Measurements from ENCODE around the gene IPO9. TPM values are rescaled to one million over a fixed set of nuclear protein-coding genes. Genes with fewer than 3 reads are reported as not detected.

Gene IPO9
- total and polyA plus RNA-seq, 8 donors, result 12.4 to 21.2 (median 16.3) TPM

- 55 to 59% methylated on average over 9 of the region's 9 CpGs for WGBS, 2 donors
- H3K36me3 ChIP-seq, result no peaks in the 10 kb centered on the region
These were observed 36.2 kb upstream of the IPO9 start for GRCh38 chr1:201792534-201793305.

GRCh38 chr1:201793306-201793925, 35.5 kb upstream of the IPO9 start:
- no peak overlapping the region for H3K4me3 ChIP-seq
- no peaks in the 10 kb centered on the region for H3K36me3 ChIP-seq
- WGBS, 2 donors, result 56 to 59% methylated on average over 11 of the region's 11 CpGs
- no peaks in the 10 kb centered on the region for H3K27me3 ChIP-seq
- H3K4me1 ChIP-seq, result no peaks in the 10 kb centered on the region
- intact Hi-C loops (cut with DNase I), result loop anchor here (5.0 kb wide), 3 partner anchors 86 to 236 kb away; no protein-coding TSS in a partner anchor
- no peaks in the 10 kb centered on the region for H3K9me3 ChIP-seq
- no peak for FAIRE-seq
- TF ChIP-seq CTCF (IDR thresholded peaks at IDR 0.05), result peak in 1 of 4 donors; percentile 3
- no peak overlapping the region for H3K27ac ChIP-seq
- peak in 2 of 4 donors; percentile 4 to 10 for ATAC-seq
- no peak for DNase-seq

More at GRCh38 chr1:201792534-201793305, 36.2 kb upstream of the IPO9 start:
- peak; percentile 86 to 92 (median 90) for TF ChIP-seq CTCF (IDR thresholded peaks at IDR 0.05)
- ATAC-seq (peak; percentile 93 to 98 (median 96)), DNase-seq (peak; percentile 68 to 88 (median 70)), FAIRE-seq (no peak)
- no peak overlapping the region for H3K27ac ChIP-seq
- no peaks in the 10 kb centered on the region for H3K9me3 ChIP-seq
- intact Hi-C loops (cut with DNase I), result loop anchor here (5.0 kb wide), 3 partner anchors 85 to 235 kb away; no protein-coding TSS in a partner anchor
- no peaks in the 10 kb centered on the region for H3K27me3 ChIP-seq
- no peaks in the 10 kb centered on the region for H3K4me1 ChIP-seq
- H3K4me3 ChIP-seq, result no peak overlapping the region

- intact Hi-C loops (cut with DNase I), result no loop called here
These were observed 33.9 kb upstream of the IPO9 start for GRCh38 chr1:201795066-201795465.

GRCh38 chr1:201800246-201800645, 28.7 kb upstream of the IPO9 start:
- no peak overlapping the region for H3K27ac ChIP-seq
- no peaks in the 10 kb centered on the region for H3K4me1 ChIP-seq
- ATAC-seq, result no peak
- no peak for DNase-seq
- no peak for TF ChIP-seq CTCF (IDR thresholded peaks at IDR 0.05)
- no peaks in the 10 kb centered on the region for H3K27me3 ChIP-seq
- no peak for FAIRE-seq
- H3K36me3 ChIP-seq, result no peaks in the 10 kb centered on the region
- intact Hi-C loops (cut with DNase I), result no loop called here
- H3K9me3 ChIP-seq, result no peaks in the 10 kb centered on the region
- H3K4me3 ChIP-seq, result no peak overlapping the region

More at GRCh38 chr1:201795066-201795465, 33.9 kb upstream of the IPO9 start:
- no peaks in the 10 kb centered on the region for H3K4me1 ChIP-seq
- FAIRE-seq, result no peak
- no peaks in the 10 kb centered on the region for H3K9me3 ChIP-seq
- no peak for DNase-seq
- H3K27me3 ChIP-seq, result no peaks in the 10 kb centered on the region
- no peak overlapping the region for H3K4me3 ChIP-seq
- H3K36me3 ChIP-seq, result no peaks in the 10 kb centered on the region
- ATAC-seq, result no peak
- 61 to 71% methylated on average over 3 of the region's 3 CpGs for WGBS, 2 donors
- no peak for TF ChIP-seq CTCF (IDR thresholded peaks at IDR 0.05)
- H3K27ac ChIP-seq, result no peak overlapping the region

- Histone ChIP-seq H3K4me3 (no peak overlapping the region), H3K9me3 (no peaks in the 10 kb centered on the region), H3K4me1 (no peaks in the 10 kb centered on the region), H3K36me3 (no peaks in the 10 kb centered on the region), H3K27me3 (no peaks in the 10 kb centered on the region), H3K27ac (no peak overlapping the region)
- ATAC-seq (no peak), DNase-seq (no peak), FAIRE-seq (no peak)
- 89 to 90% methylated on average over 4 of the region's 4 CpGs for WGBS, 2 donors
- no peak for TF ChIP-seq CTCF (IDR thresholded peaks at IDR 0.05)
- intact Hi-C loops (cut with DNase I), result no loop called here
These were observed 22.2 kb upstream of the IPO9 start for GRCh38 chr1:201806801-201807200.
